Parathyroid adenoma (tissue), 2 donors: ENCODE results near the gene ZRSR2.
"Not testable (repeated sequence)": the region's sequence is repeated elsewhere in the genome, so short reads cannot be mapped to it uniquely, and the experiment has no call there.

Experiments used
- H2AFZ ChIP-seq: fragments of 300-600 bp; sonication (generic); one replicate; pipeline ENCODE4 v1.7.0; 2017; ENCODE audit warnings: antibody characterized with exemption, mild to moderate bottlenecking
- H3K27ac ChIP-seq: fragments of 300-600 bp; sonication (generic); one replicate; pipeline ENCODE4 v1.7.0; 2017
- H3K27me3 ChIP-seq: fragments of 300-600 bp; sonication (generic); one replicate; pipeline ENCODE4 v1.7.0; 2017; ENCODE audit warnings: low read length; ENCODE audit not compliant: control insufficient read depth, insufficient read depth
- H3K36me3 ChIP-seq: fragments of 300-600 bp; sonication (generic); one replicate; pipeline ENCODE4 v1.7.0; 2017; ENCODE audit warnings: low read length; ENCODE audit not compliant: control insufficient read depth, insufficient read depth
- H3K4me1 ChIP-seq: fragments of 300-600 bp; sonication (generic); one replicate; pipeline ENCODE4 v1.7.0; 2017; ENCODE audit warnings: control low read depth
- H3K4me2 ChIP-seq: fragments of 300-600 bp; sonication (generic); one replicate; pipeline ENCODE4 v1.7.0; 2017; ENCODE audit warnings: low read length
- H3K4me3 ChIP-seq: fragments of 300-600 bp; sonication (generic); one replicate; pipeline ENCODE4 v1.7.0; 2017; ENCODE audit warnings: low read depth, low read length
- H3K79me2 ChIP-seq: fragments of 300-600 bp; sonication (generic); one replicate; pipeline ENCODE4 v1.7.0; 2017; ENCODE audit warnings: control low read depth
- H3K9ac ChIP-seq: fragments of 300-600 bp; sonication (generic); one replicate; pipeline ENCODE4 v1.7.0; 2017; ENCODE audit warnings: mild to moderate bottlenecking
- H3K9me3 ChIP-seq: fragments of 300-600 bp; sonication (generic); one replicate; pipeline ENCODE4 v1.7.0; 2017; ENCODE audit warnings: low read length; ENCODE audit not compliant: control insufficient read depth
- TF ChIP-seq, protein P1 (sequence below): fragments of 300-600 bp; sonication (generic); IDR thresholded peaks from one replicate; pipeline ENCODE4 v1.7.0; 2017; ENCODE audit warnings: antibody characterized with exemption, mild to moderate bottlenecking
- donor health status: primary hyperparathyroidism.

ZRSR2 gene, protein sequence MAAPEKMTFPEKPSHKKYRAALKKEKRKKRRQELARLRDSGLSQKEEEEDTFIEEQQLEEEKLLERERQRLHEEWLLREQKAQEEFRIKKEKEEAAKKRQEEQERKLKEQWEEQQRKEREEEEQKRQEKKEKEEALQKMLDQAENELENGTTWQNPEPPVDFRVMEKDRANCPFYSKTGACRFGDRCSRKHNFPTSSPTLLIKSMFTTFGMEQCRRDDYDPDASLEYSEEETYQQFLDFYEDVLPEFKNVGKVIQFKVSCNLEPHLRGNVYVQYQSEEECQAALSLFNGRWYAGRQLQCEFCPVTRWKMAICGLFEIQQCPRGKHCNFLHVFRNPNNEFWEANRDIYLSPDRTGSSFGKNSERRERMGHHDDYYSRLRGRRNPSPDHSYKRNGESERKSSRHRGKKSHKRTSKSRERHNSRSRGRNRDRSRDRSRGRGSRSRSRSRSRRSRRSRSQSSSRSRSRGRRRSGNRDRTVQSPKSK

DNA sequence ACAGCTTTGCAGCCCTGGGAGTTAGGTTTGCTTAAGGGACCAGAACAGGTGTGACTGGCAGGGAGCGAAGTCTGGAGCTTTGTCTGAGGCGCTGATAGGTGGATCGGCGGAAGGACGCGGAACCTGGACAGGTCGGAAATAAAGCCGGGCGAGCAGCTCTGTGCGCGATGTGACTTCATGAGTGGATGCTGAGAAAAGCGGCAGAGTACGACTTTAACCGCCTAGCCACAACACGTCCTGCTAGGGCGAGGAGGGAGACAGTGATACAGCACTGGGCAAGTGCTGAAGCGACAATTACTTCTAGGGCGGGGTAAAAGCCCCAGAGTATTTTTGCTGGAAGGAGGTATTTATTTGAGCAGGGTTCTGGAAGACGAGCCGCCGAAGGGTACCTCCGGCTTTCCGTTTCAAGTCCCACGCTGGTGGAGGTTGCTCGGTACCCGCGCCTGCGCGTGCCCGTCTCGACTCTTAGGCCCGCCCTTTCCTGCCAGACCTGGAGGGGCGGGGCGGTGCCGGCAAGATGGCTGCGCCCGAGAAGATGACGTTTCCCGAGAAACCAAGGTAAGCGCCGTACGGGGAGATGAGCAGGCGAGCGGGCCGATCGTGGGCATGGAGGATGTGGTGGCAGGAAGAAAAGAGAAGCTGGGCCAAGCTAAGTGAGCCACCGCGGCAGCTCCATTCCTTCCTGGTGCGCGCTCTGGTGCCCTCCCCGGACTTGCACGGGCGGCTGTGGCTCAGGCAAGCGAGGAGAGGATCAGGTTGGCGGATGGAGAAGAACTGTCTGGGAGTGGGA, at the start of gene ZRSR2:
Gene ZRSR2, plus strand, starts transcription at position 506 of the 790 bp plus-strand sequence. Its CDS starts 12 bp downstream, at position 518.
- H3K4me1 ChIP-seq, result no peaks in the 10 kb centered on the region
- H2AFZ ChIP-seq, result peak within 1 kb of the TSS; percentile 63
- H3K9ac ChIP-seq, result no peak within 1 kb of the TSS
- peak within 1 kb of the TSS; percentile 76 for H3K27ac ChIP-seq
- peak within 1 kb of the TSS; percentile 72 for H3K4me3 ChIP-seq
- peak within 1 kb of the TSS; percentile 75 for H3K4me2 ChIP-seq
- H3K9me3 ChIP-seq, result no peaks in the 10 kb centered on the region
- TF ChIP-seq, protein P1, sequence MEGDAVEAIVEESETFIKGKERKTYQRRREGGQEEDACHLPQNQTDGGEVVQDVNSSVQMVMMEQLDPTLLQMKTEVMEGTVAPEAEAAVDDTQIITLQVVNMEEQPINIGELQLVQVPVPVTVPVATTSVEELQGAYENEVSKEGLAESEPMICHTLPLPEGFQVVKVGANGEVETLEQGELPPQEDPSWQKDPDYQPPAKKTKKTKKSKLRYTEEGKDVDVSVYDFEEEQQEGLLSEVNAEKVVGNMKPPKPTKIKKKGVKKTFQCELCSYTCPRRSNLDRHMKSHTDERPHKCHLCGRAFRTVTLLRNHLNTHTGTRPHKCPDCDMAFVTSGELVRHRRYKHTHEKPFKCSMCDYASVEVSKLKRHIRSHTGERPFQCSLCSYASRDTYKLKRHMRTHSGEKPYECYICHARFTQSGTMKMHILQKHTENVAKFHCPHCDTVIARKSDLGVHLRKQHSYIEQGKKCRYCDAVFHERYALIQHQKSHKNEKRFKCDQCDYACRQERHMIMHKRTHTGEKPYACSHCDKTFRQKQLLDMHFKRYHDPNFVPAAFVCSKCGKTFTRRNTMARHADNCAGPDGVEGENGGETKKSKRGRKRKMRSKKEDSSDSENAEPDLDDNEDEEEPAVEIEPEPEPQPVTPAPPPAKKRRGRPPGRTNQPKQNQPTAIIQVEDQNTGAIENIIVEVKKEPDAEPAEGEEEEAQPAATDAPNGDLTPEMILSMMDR, result no peak
- no peaks in the 10 kb centered on the region for H3K79me2 ChIP-seq
- no peaks in the 10 kb centered on the region for H3K27me3 ChIP-seq
- H3K36me3 ChIP-seq, result no peaks in the 10 kb centered on the region

DNA sequence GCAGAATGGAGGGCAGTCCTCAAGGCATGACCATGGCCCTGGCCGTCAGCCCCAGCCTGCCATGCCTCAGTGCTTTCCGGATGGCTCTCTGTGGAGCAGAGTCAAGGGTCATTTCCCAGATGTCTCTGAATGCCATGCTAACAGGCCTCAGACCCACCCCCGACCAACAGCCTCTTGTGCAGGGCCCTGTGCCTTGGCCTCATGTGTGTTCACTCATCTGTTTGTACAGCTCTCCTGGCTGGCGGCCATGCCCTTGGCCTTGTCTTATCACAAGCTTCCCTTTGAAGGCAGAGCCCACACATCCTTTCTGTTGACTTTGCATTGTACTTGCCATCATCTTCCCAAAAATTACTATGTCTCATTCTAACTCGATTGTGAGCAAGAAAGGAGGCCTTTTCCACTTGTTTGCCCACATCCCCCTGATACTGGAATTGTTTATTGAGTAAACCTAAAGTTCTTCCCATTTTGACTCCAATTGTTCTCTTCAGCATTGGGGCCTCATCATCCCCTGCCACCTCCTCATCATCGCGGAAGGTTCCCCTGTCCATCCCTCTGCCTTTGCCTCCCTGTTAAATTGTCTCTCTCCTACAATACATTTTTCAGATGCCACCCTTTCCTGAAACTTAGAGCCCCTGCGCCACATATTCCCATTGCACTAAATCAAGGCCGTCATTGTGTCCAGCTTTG, 46.0 kb upstream of the ZRSR2 start:
- Histone ChIP-seq H3K79me2 (no peaks in the 10 kb centered on the region), H3K9me3 (no peaks in the 10 kb centered on the region), H3K27me3 (no peaks in the 10 kb centered on the region), H3K4me1 (peaks cover 2% of the 10 kb centered on the region), H3K4me3 (no peak overlapping the region), H3K27ac (peak overlapping the region; percentile 47), H2AFZ (no peak overlapping the region), H3K4me2 (no peak overlapping the region), H3K36me3 (no peaks in the 10 kb centered on the region), H3K9ac (no peak overlapping the region)
- TF ChIP-seq, protein P1, result no peak

DNA sequence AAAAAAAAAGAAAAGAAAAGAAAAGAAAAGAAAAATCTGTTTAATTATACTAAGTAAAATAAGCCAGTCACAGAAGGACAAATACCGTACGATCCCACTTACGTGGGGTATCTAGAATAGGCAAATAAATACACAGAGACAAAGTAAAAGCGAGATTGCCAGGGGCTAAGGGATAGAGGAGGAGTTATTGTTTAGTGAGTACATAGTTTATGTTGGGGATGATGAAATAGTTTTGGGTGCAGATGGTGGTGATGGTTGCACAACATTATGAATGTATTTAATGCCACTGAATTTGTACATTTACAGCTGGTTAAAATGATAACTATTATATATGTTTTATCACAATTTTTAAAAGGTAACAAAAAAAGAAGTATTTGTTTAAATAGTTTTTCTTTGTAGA, 45.1 kb upstream of the ZRSR2 start:
- TF ChIP-seq, protein P1, result no peak
- no peak overlapping the region for H2AFZ ChIP-seq

DNA sequence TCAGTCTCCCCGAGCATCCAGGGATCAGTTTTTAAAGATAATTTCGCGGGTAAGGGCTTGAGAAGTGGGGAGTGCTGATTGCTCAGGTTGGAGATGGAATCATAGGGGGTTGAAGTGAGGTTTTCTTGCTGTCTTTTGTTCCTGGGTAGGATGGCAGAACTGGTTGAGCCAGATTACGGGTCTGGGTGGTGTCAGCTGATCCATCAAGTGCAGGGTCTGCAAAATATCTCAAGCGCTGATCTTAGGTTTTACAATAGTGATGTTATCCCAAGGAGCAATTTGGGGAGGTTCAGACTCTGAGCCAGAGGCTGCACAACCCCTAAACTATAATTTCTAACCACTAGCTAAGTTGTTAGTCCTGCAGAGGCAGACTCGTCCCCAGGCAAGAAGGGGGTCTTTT, 43.6 kb upstream of the ZRSR2 start:
- H3K9me3 ChIP-seq, H3K4me3 ChIP-seq, H3K36me3 ChIP-seq, H3K4me1 ChIP-seq, H3K79me2 ChIP-seq, H3K9ac ChIP-seq, H3K27me3 ChIP-seq, H3K4me2 ChIP-seq, H3K27ac ChIP-seq, H2AFZ ChIP-seq: not testable (repeated sequence)

More for the DNA sequence above, 45.1 kb upstream of the ZRSR2 start:
- Histone ChIP-seq H3K4me2 (no peak overlapping the region), H3K4me1 (peaks cover 6% of the 10 kb centered on the region), H3K27ac (no peak overlapping the region), H3K79me2 (no peaks in the 10 kb centered on the region), H3K4me3 (no peak overlapping the region), H3K9me3 (no peaks in the 10 kb centered on the region), H3K36me3 (no peaks in the 10 kb centered on the region), H3K9ac (no peak overlapping the region), H3K27me3 (no peaks in the 10 kb centered on the region)
